ENCODE data around the gene EOGT. TPM values are rescaled to one million over a fixed set of nuclear protein-coding genes. Genes with fewer than 3 reads are reported as not detected.

The EOGT gene
- total RNA-seq, 4 donors from 2014 or later = 35.5 to 57.5 (median 41.5) TPM

GRCh38 chr3:68958932-68959331 lies 54.6 kb downstream of the EOGT start:
- TF ChIP-seq, protein P1, sequence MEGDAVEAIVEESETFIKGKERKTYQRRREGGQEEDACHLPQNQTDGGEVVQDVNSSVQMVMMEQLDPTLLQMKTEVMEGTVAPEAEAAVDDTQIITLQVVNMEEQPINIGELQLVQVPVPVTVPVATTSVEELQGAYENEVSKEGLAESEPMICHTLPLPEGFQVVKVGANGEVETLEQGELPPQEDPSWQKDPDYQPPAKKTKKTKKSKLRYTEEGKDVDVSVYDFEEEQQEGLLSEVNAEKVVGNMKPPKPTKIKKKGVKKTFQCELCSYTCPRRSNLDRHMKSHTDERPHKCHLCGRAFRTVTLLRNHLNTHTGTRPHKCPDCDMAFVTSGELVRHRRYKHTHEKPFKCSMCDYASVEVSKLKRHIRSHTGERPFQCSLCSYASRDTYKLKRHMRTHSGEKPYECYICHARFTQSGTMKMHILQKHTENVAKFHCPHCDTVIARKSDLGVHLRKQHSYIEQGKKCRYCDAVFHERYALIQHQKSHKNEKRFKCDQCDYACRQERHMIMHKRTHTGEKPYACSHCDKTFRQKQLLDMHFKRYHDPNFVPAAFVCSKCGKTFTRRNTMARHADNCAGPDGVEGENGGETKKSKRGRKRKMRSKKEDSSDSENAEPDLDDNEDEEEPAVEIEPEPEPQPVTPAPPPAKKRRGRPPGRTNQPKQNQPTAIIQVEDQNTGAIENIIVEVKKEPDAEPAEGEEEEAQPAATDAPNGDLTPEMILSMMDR (IDR thresholded peaks at IDR 0.05; ENCODE audit: low read depth) = no peak

GRCh38 chr3:68957895-68958294 lies 55.6 kb downstream of the EOGT start:
- TF ChIP-seq, protein P1 (IDR thresholded peaks at IDR 0.05; ENCODE audit: low read depth) = no peak

GRCh38 chr3:68953816-68954444 lies 59.6 kb downstream of the EOGT start:
- TF ChIP-seq, protein P1 (IDR thresholded peaks at IDR 0.05; ENCODE audit: low read depth) = no peak

DNA sequence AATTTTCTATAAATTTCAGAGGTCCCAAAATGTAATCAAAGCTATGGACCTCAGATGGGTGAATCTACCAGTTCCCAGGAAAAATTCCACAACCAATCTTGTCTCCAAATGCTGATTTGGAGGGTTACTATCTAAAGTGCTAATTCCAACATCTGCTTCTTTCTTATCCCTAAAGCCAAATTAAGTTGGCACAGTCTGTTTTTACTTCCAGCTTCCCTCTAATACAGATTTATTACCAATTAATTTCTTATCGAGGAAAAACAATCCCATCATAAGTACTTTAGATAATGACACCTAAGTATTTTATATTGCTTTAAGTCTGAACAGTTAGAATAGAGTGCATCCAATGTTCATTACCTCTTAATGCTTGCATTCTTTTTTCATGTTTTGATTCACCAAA lies 68.3 kb downstream of the EOGT start:
- TF ChIP-seq, protein P1 (IDR thresholded peaks at IDR 0.05; ENCODE audit: low read depth) = no peak

DNA sequence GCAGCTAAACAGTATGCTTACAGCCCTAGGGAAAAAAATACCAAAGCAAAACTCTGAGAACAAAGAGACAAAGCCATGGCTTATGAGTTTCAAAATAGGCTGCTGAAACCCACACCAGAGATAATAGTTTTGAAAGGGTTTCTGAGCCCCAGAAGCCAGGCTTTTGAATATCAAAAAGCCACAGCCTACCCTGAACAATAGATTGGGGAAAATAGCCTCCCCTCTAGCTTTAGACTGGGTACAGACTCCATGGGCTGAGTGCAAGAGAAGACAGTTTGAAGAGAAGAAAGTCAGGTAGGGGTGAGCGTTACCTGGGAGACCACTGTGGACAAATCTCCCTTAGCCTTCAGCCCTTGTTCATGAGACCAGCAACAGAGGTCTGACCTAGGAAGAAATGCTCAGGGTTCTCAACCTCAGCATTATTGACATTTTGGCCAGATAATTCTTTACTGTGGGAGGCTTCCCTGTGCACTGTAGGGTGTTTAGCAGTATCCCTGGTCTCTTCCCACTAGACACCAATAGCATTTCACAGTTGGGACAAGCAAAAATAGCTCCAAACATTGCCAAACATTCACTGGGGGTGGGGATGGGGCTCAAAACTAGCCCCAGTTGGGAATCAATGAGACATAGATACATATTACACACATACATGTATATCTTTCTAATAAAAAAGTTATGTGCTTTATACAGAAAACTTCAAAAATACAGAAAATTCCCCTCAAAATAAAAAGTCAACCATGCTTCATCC lies 69.6 kb downstream of the EOGT start:
- TF ChIP-seq, protein P1 (IDR thresholded peaks at IDR 0.05; ENCODE audit: low read depth) = no peak

DNA sequence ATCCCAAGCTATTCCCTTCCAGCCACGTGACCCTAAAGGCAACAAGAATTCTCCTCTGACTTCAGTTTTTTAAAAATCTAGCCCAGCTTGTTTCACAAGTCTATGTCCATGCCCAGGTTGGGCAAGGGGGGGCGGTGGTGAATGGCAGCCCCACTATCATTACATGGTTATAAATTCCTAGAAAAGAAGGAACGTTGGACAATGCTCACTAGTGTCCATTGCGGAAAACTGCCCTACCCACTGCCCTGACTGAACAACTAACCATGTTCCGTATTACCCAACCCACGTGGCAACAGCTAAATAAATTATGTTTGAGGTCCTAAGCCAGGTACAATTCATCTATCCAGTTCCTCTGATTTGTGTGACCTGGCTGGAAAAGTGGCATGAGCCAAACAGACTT lies 72.4 kb downstream of the EOGT start:
- TF ChIP-seq, protein P1 (IDR thresholded peaks at IDR 0.05; ENCODE audit: low read depth) = no peak

DNA sequence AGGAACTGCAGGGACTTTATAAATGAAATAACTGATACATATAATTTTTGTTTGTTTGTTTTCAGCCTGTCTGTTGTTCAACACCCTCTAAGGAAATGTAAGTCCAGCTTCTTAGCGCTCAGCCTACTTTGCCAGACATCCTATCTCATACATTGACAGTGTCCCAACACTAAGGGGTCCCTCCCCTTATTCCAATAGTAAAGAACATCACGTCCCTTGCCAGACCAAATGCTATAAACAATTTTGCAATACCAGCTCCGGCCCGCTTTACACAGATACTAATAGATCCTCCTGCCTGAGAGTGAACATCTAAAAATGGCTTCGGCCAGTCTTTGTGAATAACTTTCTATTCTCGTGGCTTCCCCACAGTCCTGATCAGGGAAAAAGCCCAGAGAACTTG lies 76.6 kb downstream of the EOGT start:
- TF ChIP-seq, protein P1 (IDR thresholded peaks at IDR 0.05; ENCODE audit: low read depth) = no peak

All from subcutaneous adipose tissue (tissue), 4 donors.